Keratinocyte (primary cell): ENCODE measurements around the gene GALNT13. TPM values are rescaled to one million over a fixed set of nuclear protein-coding genes. Genes with fewer than 3 reads are reported as not detected.

Source experiments
- DNase-seq: peaks from one replicate; pipeline ENCODE4 v3.0.0-alpha.2; 2011; ENCODE audit warnings: low read depth, missing footprints, low spot score
- FAIRE-seq: peaks from 2 replicates; lab custom pipeline; 2011; peaks lifted over from hg19 to GRCh38; lab: Jason Lieb, UNC
- H2AFZ ChIP-seq: 2 replicates; pipeline ENCODE4 v1.6.0; 2012; ENCODE audit warnings: low read length, control low read depth, inconsistent platforms; ENCODE audit not compliant: control insufficient read depth
- H3K27ac ChIP-seq: 2 replicates; pipeline ENCODE4 v1.5.1; 2011; ENCODE audit warnings: low read length; ENCODE audit not compliant: control insufficient read depth, insufficient read depth
- H3K27me3 ChIP-seq: 3 replicates; pipeline ENCODE4 v1.6.0; 2011; ENCODE audit warnings: low read length; ENCODE audit not compliant: control insufficient read depth, insufficient read depth; ENCODE audit errors: extremely low read depth
- H3K36me3 ChIP-seq, 2 experiments: 2 replicates in 1 of 2; 3 replicates in 1 of 2; pipeline ENCODE4 v1.5.1; 2011; ENCODE audit warnings: low read length in 2 of 2, mild to moderate bottlenecking in 1 of 2; ENCODE audit not compliant: control insufficient read depth in 2 of 2, insufficient read depth in 2 of 2; ENCODE audit errors: extremely low read depth in 1 of 2
- H3K4me1 ChIP-seq: 3 replicates; pipeline ENCODE4 v1.5.1; 2011; ENCODE audit warnings: low read length; ENCODE audit not compliant: control insufficient read depth, insufficient read depth; ENCODE audit errors: extremely low read depth
- H3K4me2 ChIP-seq: 3 replicates; pipeline ENCODE4 v1.6.0; 2011; ENCODE audit warnings: low read depth, low read length; ENCODE audit not compliant: control insufficient read depth, insufficient read depth; ENCODE audit errors: extremely low read depth
- H3K4me3 ChIP-seq, 3 experiments: fragments of 200-600 bp in 1 of 3; sonication (generic) in 1 of 3; 2 replicates in 2 of 3; 3 replicates in 1 of 3; pipeline ENCODE4 v1.5.1; 2011 to 2016; ENCODE audit warnings: low read length in 3 of 3, mild to moderate bottlenecking in 3 of 3, control low read depth in 2 of 3, inconsistent platforms in 1 of 3, low read depth in 1 of 3, mixed read lengths in 1 of 3, mixed run types in 1 of 3, moderate library complexity in 1 of 3; ENCODE audit not compliant: control insufficient read depth in 2 of 3, insufficient read depth in 2 of 3; ENCODE audit errors: extremely low read depth in 1 of 3
- H3K79me2 ChIP-seq: 2 replicates; pipeline ENCODE4 v1.6.0; 2012; ENCODE audit warnings: low read length; ENCODE audit not compliant: control insufficient read depth, insufficient read depth
- H3K9ac ChIP-seq: 3 replicates; pipeline ENCODE4 v1.6.0; 2011; ENCODE audit warnings: low read length; ENCODE audit not compliant: control insufficient read depth, insufficient read depth; ENCODE audit errors: extremely low read depth
- H3K9me1 ChIP-seq: 3 replicates; pipeline ENCODE4 v1.6.0; 2011; ENCODE audit warnings: low read length; ENCODE audit not compliant: control insufficient read depth, insufficient read depth; ENCODE audit errors: extremely low read depth
- H3K9me3 ChIP-seq: 2 replicates; pipeline ENCODE4 v1.5.1; 2012; ENCODE audit warnings: low read depth, low read length; ENCODE audit not compliant: control insufficient read depth
- H4K20me1 ChIP-seq: 3 replicates; pipeline ENCODE4 v1.6.0; 2011; ENCODE audit warnings: low read length; ENCODE audit not compliant: control insufficient read depth, insufficient read depth; ENCODE audit errors: extremely low read depth
- CTCF ChIP-seq, 3 experiments: IDR thresholded peaks in 1 of 3; conservative IDR thresholded peaks in 1 of 3; optimal IDR thresholded peaks in 1 of 3; 2 replicates in 2 of 3; 3 replicates in 1 of 3; pipeline versions ENCODE3 to v1.5.1; 2011; ENCODE audit warnings: low read length in 3 of 3, mild to moderate bottlenecking in 3 of 3, moderate library complexity in 2 of 3, control low read depth in 1 of 3, inconsistent platforms in 1 of 3; ENCODE audit not compliant: insufficient read depth in 2 of 3; ENCODE audit errors: extremely low read depth in 1 of 3
- EZH2 ChIP-seq: IDR thresholded peaks from one replicate; pipeline ENCODE4 v1.6.1; 2012; ENCODE audit warnings: inconsistent platforms, mild to moderate bottlenecking, low read length, moderate library complexity
- dilution Hi-C: fragments of 300-500 bp; cut with MboI; formaldehyde crosslinking; loops from one replicate; pipeline ENCODE4 v1.7.0; 2020; ENCODE audit warnings: low sequenced_read_pairs; ENCODE audit not compliant: extremely low pct_ligation_motif_present
- polyA plus RNA-seq, 5 experiments: library from polyadenylated mRNA; depleted of rRNA in 3 of 5; stranded (reverse) in 3 of 5; stranded (forward) in 1 of 5; unstranded in 1 of 5; fragments of >200 nt; gene quantifications; 1 replicate in 1 of 5; 2 replicates in 3 of 5; 3 replicates in 1 of 5; pipeline versions ENCODE4 v1.2.1 to v1.2.3, GENCODE V29; 2011 to 2012; ENCODE audit warnings: missing spikeins in 2 of 5, low read depth in 1 of 5, low replicate concordance in 1 of 5

GALNT13 gene
- polyA plus RNA-seq, 1 donor (not counting 4 experiments of a cell fraction or from before 2014, with no cell fraction given) = not detected

- Histone ChIP-seq H3K9me1 (no peaks in the 10 kb centered on the region), H3K27me3 (peaks cover 32% of the 10 kb centered on the region), H3K27ac (no peak overlapping the region), H3K9ac (no peak overlapping the region), H3K4me2 (no peak overlapping the region), H3K36me3 (no peaks in the 10 kb centered on the region), H3K4me3 (no peak overlapping the region), H2AFZ (no peak overlapping the region), H3K9me3 (no peaks in the 10 kb centered on the region), H3K79me2 (no peaks in the 10 kb centered on the region), H3K4me1 (no peaks in the 10 kb centered on the region), H4K20me1 (no peaks in the 10 kb centered on the region)
- FAIRE-seq (no peak), DNase-seq (no peak)
- dilution Hi-C loops = no loop called here
- TF ChIP-seq EZH2 (no peak), CTCF (optimal IDR thresholded peaks at IDR 0.05 in 1 of 3, IDR thresholded peaks at IDR 0.05 in 1 of 3, conservative IDR thresholded peaks at IDR 0.05 in 1 of 3; ENCODE audit: extremely low read depth in 1 of 3, insufficient read depth in 2 of 3, low read length in 3 of 3) (no peak)
These were observed 4.2 kb downstream of the GALNT13 start for GRCh38 chr2:153875801-153876466.

- no peaks in the 10 kb centered on the region for H3K27me3 ChIP-seq
- TF ChIP-seq CTCF (optimal IDR thresholded peaks at IDR 0.05 in 1 of 3, IDR thresholded peaks at IDR 0.05 in 1 of 3, conservative IDR thresholded peaks at IDR 0.05 in 1 of 3; ENCODE audit: extremely low read depth in 1 of 3, insufficient read depth in 2 of 3, low read length in 3 of 3) (no peak), EZH2 (no peak)
- no peak overlapping the region for H3K4me3 ChIP-seq
- dilution Hi-C loops = no loop called here
- no peak overlapping the region for H3K27ac ChIP-seq
- H3K9ac ChIP-seq = no peak overlapping the region
- no peaks in the 10 kb centered on the region for H3K36me3 ChIP-seq
- H4K20me1 ChIP-seq = no peaks in the 10 kb centered on the region
- FAIRE-seq (no peak), DNase-seq (no peak)
- H2AFZ ChIP-seq = no peak overlapping the region
- H3K4me1 ChIP-seq = no peaks in the 10 kb centered on the region
- H3K79me2 ChIP-seq = no peaks in the 10 kb centered on the region
- no peaks in the 10 kb centered on the region for H3K9me1 ChIP-seq
- H3K9me3 ChIP-seq = no peaks in the 10 kb centered on the region
- H3K4me2 ChIP-seq = no peak overlapping the region
These were observed 9.2 kb downstream of the GALNT13 start for GRCh38 chr2:153880926-153881325.
